ENCODE data around the gene BTNL3.

DNA sequence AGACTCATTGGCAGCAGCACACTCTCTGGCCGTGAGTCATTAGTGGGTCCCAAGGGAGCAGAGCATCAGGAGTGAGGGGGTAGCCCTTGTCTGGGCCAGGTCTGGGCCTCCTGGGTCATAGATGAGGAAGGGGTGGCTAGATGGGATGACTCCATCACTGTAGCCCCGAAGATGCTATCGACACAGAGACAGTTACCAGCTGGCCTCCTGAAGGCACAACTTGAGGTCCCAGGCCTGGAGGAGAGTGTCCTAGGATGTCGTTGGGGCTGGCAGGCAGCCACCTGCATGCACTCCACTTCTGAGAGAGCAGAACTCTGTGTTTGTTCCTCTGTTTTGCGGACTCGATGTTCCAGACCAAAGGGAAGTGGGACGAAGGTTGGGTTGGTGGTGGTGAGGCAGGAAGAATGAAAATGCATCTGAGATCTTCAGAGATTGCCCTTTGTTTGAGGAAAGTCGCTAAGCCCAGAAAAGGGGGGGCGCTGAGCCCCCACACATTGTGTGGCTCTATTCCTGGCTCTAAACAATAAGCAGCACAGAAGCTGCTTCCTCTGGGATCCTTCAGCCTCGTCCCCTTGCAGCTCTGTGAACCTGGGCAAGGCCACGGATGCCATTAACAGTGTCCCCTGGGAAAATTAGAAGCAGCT is 56.1 kb downstream of the BTNL3 start:
- no peak for TF ChIP-seq RAD21 (IDR thresholded peaks at IDR 0.05)
- TF ChIP-seq, protein P1, sequence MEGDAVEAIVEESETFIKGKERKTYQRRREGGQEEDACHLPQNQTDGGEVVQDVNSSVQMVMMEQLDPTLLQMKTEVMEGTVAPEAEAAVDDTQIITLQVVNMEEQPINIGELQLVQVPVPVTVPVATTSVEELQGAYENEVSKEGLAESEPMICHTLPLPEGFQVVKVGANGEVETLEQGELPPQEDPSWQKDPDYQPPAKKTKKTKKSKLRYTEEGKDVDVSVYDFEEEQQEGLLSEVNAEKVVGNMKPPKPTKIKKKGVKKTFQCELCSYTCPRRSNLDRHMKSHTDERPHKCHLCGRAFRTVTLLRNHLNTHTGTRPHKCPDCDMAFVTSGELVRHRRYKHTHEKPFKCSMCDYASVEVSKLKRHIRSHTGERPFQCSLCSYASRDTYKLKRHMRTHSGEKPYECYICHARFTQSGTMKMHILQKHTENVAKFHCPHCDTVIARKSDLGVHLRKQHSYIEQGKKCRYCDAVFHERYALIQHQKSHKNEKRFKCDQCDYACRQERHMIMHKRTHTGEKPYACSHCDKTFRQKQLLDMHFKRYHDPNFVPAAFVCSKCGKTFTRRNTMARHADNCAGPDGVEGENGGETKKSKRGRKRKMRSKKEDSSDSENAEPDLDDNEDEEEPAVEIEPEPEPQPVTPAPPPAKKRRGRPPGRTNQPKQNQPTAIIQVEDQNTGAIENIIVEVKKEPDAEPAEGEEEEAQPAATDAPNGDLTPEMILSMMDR (IDR thresholded peaks at IDR 0.05; ENCODE audit: low read depth, low read length, missing input control): no peak
